HG03354 (cell line): Measurements from ENCODE around the gene TMEM86B.

Experiments used
- ATAC-seq: cut with Tn5 transposase; IDR thresholded peaks from one replicate; pipeline ENCODE4 v1.9.1; 2021; ENCODE audit warnings: mild to moderate bottlenecking; ENCODE audit not compliant: unreplicated experiment, poor library complexity, severe bottlenecking

Gene TMEM86B

DNA sequence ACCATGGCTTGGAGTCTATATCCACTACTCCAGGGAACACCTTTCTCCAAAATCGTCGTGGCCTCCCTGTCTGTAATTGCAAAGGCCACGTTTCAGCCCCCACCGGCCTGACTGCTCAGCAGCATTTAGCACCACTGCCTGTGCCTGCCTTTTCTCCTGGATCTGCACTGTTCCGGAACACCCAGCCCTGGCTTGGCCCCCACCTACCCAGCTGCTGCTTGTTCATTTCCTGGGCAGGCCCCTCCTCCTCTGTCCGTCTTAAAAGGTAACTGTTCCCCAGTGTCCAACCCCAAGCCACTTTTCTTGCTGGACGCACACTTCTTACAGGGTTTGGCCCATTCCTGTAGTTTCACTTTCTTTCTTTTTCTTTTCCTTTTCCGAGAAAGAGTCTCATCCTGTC lies 39.9 kb downstream of the TMEM86B start:
- no peak for ATAC-seq

DNA sequence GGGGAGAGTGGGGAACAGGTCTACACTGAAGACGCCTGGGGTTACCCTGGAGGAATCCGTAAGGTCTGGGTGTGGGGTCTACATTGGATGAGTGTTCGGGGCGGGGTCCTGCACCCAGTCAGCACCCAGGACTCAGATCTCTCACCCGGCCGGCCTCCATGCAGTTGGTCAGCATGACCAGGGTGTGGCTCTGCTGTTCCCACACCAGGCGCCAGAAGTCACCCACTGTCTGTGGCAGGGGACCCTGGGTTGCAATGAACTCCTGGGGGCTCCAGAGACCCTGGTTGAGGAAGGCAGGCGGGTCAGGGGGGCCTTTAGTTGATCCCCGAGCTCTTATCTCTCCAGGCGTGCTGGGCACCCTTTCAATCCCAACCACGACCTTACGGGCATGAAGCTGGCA lies 42.5 kb downstream of the TMEM86B start:
- ATAC-seq: no peak

DNA sequence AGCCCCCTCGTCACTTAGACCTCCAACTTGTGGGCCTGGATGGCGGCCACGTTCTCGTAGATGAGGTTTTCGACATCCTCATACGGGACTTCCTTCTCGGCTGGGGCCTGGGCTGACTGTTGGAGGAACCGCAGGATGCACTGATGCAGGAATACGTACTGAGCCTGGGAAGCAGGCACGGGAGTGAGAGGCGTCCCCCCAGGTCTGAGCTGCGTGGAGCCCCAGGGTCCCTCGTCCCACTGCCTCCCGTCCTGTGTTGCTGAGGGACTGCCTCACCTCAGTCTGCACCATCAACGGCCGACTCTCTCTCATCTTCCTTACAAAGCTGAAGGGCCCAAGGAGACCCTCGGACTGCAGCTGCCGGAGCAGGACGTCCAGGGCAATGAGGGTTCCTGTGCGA lies 46.8 kb downstream of the TMEM86B start:
- ATAC-seq: no peak

DNA sequence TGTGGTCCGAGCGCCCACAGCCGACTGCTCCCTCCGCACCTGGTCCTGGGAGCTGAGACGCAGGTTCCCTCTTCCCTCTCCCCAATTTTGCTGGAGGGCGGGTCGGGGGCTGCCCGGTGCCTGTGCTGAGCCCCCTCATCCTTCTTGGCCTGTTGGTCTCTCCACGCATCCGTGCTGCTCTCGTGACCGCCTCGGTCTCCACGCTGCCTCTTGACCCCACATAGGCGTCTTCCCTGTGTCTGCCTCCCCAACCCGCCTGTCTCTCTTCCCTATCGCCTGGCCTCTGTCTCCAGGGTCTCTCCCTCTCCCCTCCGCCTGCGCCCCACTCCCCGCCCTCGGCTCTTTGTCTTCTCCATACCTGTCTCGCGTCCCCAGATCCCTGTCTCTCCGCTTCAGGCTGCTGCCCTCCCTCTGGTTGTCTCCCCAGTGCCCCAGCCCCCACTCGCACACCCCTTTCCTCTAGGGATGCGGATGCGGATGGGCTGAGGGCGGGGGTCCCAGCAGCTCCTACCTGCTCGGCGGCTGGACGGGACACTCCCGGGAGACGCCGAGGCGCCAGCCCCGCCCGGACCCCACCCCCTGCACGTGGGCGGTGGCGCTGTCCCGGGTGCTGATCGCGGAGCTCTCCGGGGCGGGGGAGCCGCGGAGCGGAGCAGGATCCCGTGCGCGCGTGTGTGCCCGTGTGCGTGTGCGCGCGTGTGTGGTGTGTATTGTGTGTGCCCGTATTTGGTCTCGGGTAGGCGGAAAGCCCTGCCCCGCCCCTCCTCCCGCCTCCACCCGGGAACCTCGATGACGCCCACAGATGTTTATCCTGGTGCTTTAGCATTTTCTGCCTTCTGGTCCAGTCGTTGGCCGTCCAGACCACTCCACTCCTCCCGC lies 48.7 kb downstream of the TMEM86B start, which contains the start of gene SYT5:
TSS of gene SYT5 (minus strand) at position 684 of the 879 bp plus-strand sequence. CDS start 1,248 bp downstream, outside the sequence.
- peak; percentile 21 for ATAC-seq

DNA sequence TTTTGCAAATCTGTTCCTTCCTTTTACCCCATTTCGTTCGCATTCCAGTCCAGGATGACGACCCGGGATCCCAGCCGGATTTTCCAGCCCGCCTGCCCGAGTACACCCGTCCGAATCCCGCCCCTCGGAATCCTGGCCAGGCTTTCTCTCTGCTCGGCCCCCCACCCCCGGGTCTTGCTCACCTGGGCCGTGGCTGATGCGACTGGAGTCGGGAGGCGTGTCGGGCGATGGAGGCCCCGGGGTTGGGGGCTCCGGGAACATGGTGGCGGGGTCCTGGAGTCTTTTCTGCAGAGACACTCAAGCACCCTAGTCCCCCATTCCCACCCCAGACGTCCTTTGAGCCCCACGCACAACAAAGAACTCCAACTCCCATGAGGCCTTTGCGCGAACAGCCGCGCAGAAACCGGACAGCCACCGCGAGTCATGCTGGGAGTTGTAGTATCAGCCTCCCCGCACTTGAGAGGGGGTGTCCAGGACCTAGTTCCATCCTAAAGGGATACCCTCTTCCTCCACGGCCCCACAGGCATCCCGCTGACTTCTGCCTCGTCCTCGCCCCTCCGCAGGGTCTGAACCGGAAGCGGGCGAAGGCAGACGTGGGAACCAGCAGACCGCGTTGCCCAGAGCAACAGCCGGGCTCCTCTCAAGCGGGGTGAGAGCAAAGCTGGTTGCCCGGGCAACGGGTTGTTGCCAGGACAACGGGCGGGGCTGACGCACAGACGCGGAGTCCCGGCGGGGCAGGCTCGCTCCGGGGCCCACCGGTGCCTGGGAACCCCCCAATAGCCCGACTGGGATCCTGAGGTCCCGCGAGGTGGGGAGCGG lies 49.6 kb downstream of the TMEM86B start:
- ATAC-seq: peak; percentile 83
